HepG2 (cell line): ENCODE data around the gene ATP5PF. TPM values are rescaled to one million over a fixed set of nuclear protein-coding genes. Genes with fewer than 3 reads are reported as not detected.

Experiments
- ATAC-seq: fragments of 200-7000 bp; cut with Tn5 transposase; 3 replicates; pipeline ENCODE4 v1.9.1; 2020; ENCODE audit warnings: mild to moderate bottlenecking, moderate library complexity
- BruUV-seq: library from RNA; stranded (reverse); fragments of 400-500 nt; replicated peaks from 2 replicates; lab custom pipeline; 2021; lab: Mats Ljungman, UMichigan
- CTCF ChIA-PET: fragments of 300-600 bp; formaldehyde crosslinking; extraction: SDS; loops from one replicate; lab custom pipeline; 2021; ENCODE audit warnings: low total read pairs, inconsistent platforms, low intra/inter-chr PET ratio; lab: Yijun Ruan, JAX
- POLR2A ChIA-PET: fragments of 350-600 bp; sonication (Branson Sonifier 250); formaldehyde crosslinking; loops from one replicate; lab custom pipeline; 2020; ENCODE audit warnings: antibody characterized with exemption, inconsistent platforms; lab: Yijun Ruan, JAX
- DNase-seq: peaks from one replicate; pipeline ENCODE4 v3.0.0-alpha.2; 2015; ENCODE audit warnings: low spot score
- FAIRE-seq: peaks from 3 replicates; lab custom pipeline; 2011; peaks lifted over from hg19 to GRCh38; lab: Jason Lieb, UNC
- H2AFZ ChIP-seq: one replicate; pipeline ENCODE4 v1.6.1; 2011; ENCODE audit warnings: low read length, inconsistent platforms
- H3K27ac ChIP-seq: fragments of 300-600 bp; 3 replicates; pipeline ENCODE4 v1.8.0; 2011; ENCODE audit warnings: mixed run types, mild to moderate bottlenecking, mixed read lengths, low read length, inconsistent platforms; ENCODE audit not compliant: insufficient read depth; ENCODE audit errors: extremely low read length
- H3K27me3 ChIP-seq, 2 experiments: fragments of 200-600 bp in 1 of 2; 2 replicates in 1 of 2; 3 replicates in 1 of 2; pipeline versions ENCODE4 v1.6.0 to v1.8.0; 2011; ENCODE audit warnings: low read length in 2 of 2, mild to moderate bottlenecking in 2 of 2, moderate library complexity in 2 of 2, inconsistent platforms in 1 of 2; ENCODE audit not compliant: insufficient read depth in 2 of 2, control insufficient read depth in 1 of 2
- H3K36me3 ChIP-seq, 2 experiments: fragments of 200-600 bp in 1 of 2; replicated peaks in 1 of 2; 2 replicates in 1 of 2; 3 replicates in 1 of 2; pipeline versions ENCODE4 v1.5.1 to v1.8.0; 2011; ENCODE audit warnings: low read length in 2 of 2, inconsistent platforms in 1 of 2; ENCODE audit not compliant: insufficient read depth in 2 of 2, control insufficient read depth in 1 of 2
- H3K4me1 ChIP-seq: 2 replicates; pipeline ENCODE4 v1.5.1; 2012; ENCODE audit warnings: low read length, inconsistent platforms; ENCODE audit not compliant: insufficient read depth
- H3K4me2 ChIP-seq: 2 replicates; pipeline ENCODE4 v1.6.0; 2011; ENCODE audit warnings: low read depth, low read length, inconsistent platforms
- H3K4me3 ChIP-seq, 3 experiments: fragments of 200-600 bp in 1 of 3; sonication (generic), shearing (Covaris generic) in 1 of 3; replicated peaks in 1 of 3; 2 replicates each; pipeline ENCODE4 v1.5.1; 2011 to 2016; ENCODE audit warnings: low read length in 3 of 3, inconsistent platforms in 2 of 3, low read depth in 2 of 3, mild to moderate bottlenecking in 2 of 3, control low read depth in 1 of 3, mixed read lengths in 1 of 3; ENCODE audit not compliant: insufficient read depth in 1 of 3
- H3K79me2 ChIP-seq: one replicate; pipeline ENCODE4 v1.6.1; 2011; ENCODE audit warnings: low read length, inconsistent platforms; ENCODE audit not compliant: insufficient read depth
- H3K9ac ChIP-seq: 2 replicates; pipeline ENCODE4 v1.6.0; 2011; ENCODE audit warnings: mild to moderate bottlenecking, low read depth, low read length, inconsistent platforms; ENCODE audit not compliant: insufficient read depth
- H3K9me3 ChIP-seq: 2 replicates; pipeline ENCODE4 v1.5.1; 2012; ENCODE audit warnings: mild to moderate bottlenecking, low read length
- H4K20me1 ChIP-seq: 2 replicates; pipeline ENCODE4 v1.6.0; 2011; ENCODE audit warnings: inconsistent platforms, mild to moderate bottlenecking, low read length, moderate library complexity; ENCODE audit not compliant: insufficient read depth
- ATF1 ChIP-seq: IDR thresholded peaks from 2 replicates; pipeline ENCODE4 v1.6.1; 2016; ENCODE audit warnings: mild to moderate bottlenecking, control low read depth
- HCFC1 ChIP-seq: fragments of 150-350 bp; IDR thresholded peaks from 2 replicates; pipeline ENCODE4 v1.6.1; 2014; ENCODE audit warnings: low read depth, low read length
- IRF2 ChIP-seq: IDR thresholded peaks from 2 replicates; pipeline ENCODE4 v1.6.1; 2018; ENCODE audit warnings: missing genetic modification reagents, missing compliant biosample characterization
- KAT8 ChIP-seq: IDR thresholded peaks from 2 replicates; pipeline ENCODE4 v1.6.1; 2016; ENCODE audit warnings: missing genetic modification reagents, missing compliant biosample characterization
- MAF1 ChIP-seq: sonication (generic); formaldehyde crosslinking; IDR thresholded peaks from 2 replicates; pipeline ENCODE4 v1.5.0; 2020; ENCODE audit warnings: missing genetic modification reagents, borderline replicate concordance
- MXI1 ChIP-seq: IDR thresholded peaks from 3 replicates; pipeline ENCODE4 v1.6.1; 2012; ENCODE audit warnings: low read depth, low read length, inconsistent platforms, borderline replicate concordance
- POLR2A ChIP-seq, 2 experiments: IDR thresholded peaks; 2 replicates each; pipeline ENCODE4 v1.6.1; 2011; ENCODE audit warnings: low read depth in 2 of 2, low read length in 2 of 2, mild to moderate bottlenecking in 1 of 2, moderate library complexity in 1 of 2; ENCODE audit not compliant: insufficient read depth in 1 of 2
- SIX4 ChIP-seq: sonication (generic); formaldehyde crosslinking; IDR thresholded peaks from 2 replicates; pipeline ENCODE4 v1.4.0; 2020; ENCODE audit warnings: missing genetic modification reagents
- SMC3 ChIP-seq: IDR thresholded peaks from 2 replicates; pipeline ENCODE4 v1.6.1; 2011; ENCODE audit warnings: low read length, improper control_type of control experiment
- SP5 ChIP-seq: IDR thresholded peaks from 2 replicates; pipeline ENCODE4 v1.6.1; 2016; ENCODE audit warnings: low read depth, borderline replicate concordance
- ZBTB8A ChIP-seq: sonication (generic); formaldehyde crosslinking; IDR thresholded peaks from 2 replicates; pipeline ENCODE4 v1.4.0; 2020; ENCODE audit warnings: mild to moderate bottlenecking, low read depth, missing genetic modification reagents, borderline replicate concordance
- ZMYM3 ChIP-seq: sonication (generic); formaldehyde crosslinking; IDR thresholded peaks from 2 replicates; pipeline ENCODE4 v1.5.1; 2020; ENCODE audit warnings: mild to moderate bottlenecking, missing genetic modification reagents
- ZNF605 ChIP-seq: sonication (generic); formaldehyde crosslinking; IDR thresholded peaks from 2 replicates; pipeline ENCODE4 v1.8.0; 2022; ENCODE audit warnings: mild to moderate bottlenecking, missing genetic modification reagents
- WGBS: methylation state at CpG from one replicate; pipeline ENCODE4 v1.1.6; 2017; ENCODE audit warnings: low lambda C conversion rate; 5-methylcytosine and 5-hydroxymethylcytosine counted together
- in situ Hi-C: cut with HindIII; loops from 2 replicates; pipeline ENCODE4 v1.10.0; 2017; ENCODE audit warnings: low pct_unique_long_range_greater_than_20kb; ENCODE audit not compliant: extremely low pct_ligation_motif_present
- intact Hi-C: fragments of 100-400 bp; cut with micrococcal nuclease; formaldehyde crosslinking; loops from one replicate; pipeline ENCODE4 v1.10.0; 2022; ENCODE audit not compliant: unreplicated experiment
- polyA plus RNA-seq, 8 experiments: library from polyadenylated mRNA; depleted of rRNA in 3 of 8; stranded (reverse) in 7 of 8; unstranded in 1 of 8; fragments of >200 nt; fragmentation: Illumina TruSeq in 4 of 8; extraction: Trizol in 4 of 8; gene quantifications; 2 replicates each; pipeline versions ENCODE4 v1.2.1 to v1.2.3, GENCODE V29; 2011 to 2016; ENCODE audit warnings: low read depth in 4 of 8, missing spikeins in 1 of 8, mixed read lengths in 1 of 8; ENCODE audit not compliant: insufficient read depth in 1 of 8
- total RNA-seq, 5 experiments: library from RNA; depleted of rRNA; stranded (reverse); fragments of >200 nt; fragmentation: Illumina TruSeq; extraction: Trizol; gene quantifications; 2 replicates each; pipeline ENCODE4 v1.2.3, GENCODE V29; 2016; ENCODE audit warnings: low read depth in 1 of 5
- TF ChIP-seq, protein P1 (sequence below): sonication (generic); formaldehyde crosslinking; IDR thresholded peaks from 2 replicates; pipeline ENCODE4 v1.8.0; 2022; ENCODE audit warnings: mild to moderate bottlenecking, missing genetic modification reagents, moderate library complexity
- TF ChIP-seq, protein P2 (sequence below), 2 experiments: fragments of 450-650 bp in 1 of 2; sonication (generic) in 1 of 2; formaldehyde crosslinking in 1 of 2; IDR thresholded peaks; 2 replicates each; pipeline versions ENCODE4 v1.6.1 to v1.8.0; 2016 to 2022; ENCODE audit warnings: antibody characterized with exemption in 1 of 2, mild to moderate bottlenecking in 1 of 2, missing genetic modification reagents in 1 of 2

Gene ATP5PF
- total and polyA plus RNA-seq, 2 of the 13 experiments (the other 11 are each of a cell fraction or from before 2014, with no cell fraction given) = 131 to 157 TPM

DNA sequence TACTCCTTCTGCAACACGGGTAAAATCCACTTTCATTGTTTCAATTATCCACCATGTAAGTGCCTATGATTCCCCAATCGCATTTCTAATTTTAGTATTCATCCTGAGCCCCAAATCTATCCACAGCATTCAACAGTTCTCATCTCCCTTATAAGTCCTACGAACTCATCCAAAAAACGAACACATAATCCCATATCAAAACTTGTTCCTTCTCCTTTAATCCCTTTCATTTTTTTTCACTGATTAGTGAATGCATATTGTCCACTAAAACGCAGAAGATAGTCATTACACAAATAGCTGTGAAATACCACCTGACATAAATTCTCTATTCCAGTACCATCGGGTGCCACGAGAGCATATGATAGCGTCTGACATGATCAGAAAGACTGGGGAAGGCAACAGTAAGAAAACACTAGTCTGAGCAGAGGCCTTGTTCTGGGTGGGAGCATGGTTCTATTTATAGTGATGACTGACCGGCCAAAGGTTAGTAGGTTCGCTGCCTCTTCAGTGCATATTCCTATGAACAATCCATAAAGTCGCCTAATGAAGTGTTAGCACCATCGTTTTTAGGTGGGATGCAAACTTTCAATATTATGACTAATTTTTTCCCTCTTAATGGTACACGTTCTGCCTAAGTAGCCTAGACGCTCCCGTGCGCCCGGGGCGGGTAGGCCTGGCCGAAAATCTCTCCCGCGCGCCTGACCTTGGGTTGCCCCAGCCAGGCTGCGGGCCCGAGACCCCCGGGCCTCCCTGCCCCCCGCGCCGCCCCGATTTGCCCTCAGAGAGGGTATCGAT is 648 bp downstream of the ATP5PF start:
- in situ Hi-C loops = loop anchor here (5.0 kb wide), 1 partner anchor 127 kb away; the partner anchor contains the start of gene MRPL39
- Histone ChIP-seq H3K36me3 (peaks cover 2 to 16% of the 10 kb centered on the region in 2 experiments; a peak in 4 of 5 replicates), H3K79me2 (peaks cover 68% of the 10 kb centered on the region), H3K27me3 (no peaks in the 10 kb centered on the region; a peak in 1 of 5 replicates), H3K27ac (peak overlapping the region; percentile 100), H3K4me1 (peaks cover 32% of the 10 kb centered on the region), H3K4me2 (peak overlapping the region; percentile 92), H3K9me3 (no peaks in the 10 kb centered on the region), H3K4me3 (peak overlapping the region; percentile 72 to 96 (median 83)), H2AFZ (no peak overlapping the region), H4K20me1 (peaks cover 16% of the 10 kb centered on the region; the same call in 1 of the 2 replicates), H3K9ac (peak overlapping the region; percentile 100)
- DNase-seq (peak; percentile 62), ATAC-seq (peak; percentile 55), FAIRE-seq (peak; percentile 28)
- WGBS = under 1% methylated on average over 21 of the region's 30 CpGs
- CTCF ChIA-PET = no interaction called here
- TSS peak; percentile 56 for BruUV-seq
- intact Hi-C loops = loop anchor here (5.0 kb wide), 1 partner anchor 263 kb away; no protein-coding TSS in a partner anchor
- POLR2A ChIA-PET = interaction anchor here (1.4 to 2.2 kb wide), 3 partner anchors 12 to 128 kb away, joined by 6 to 9 read pairs (median 8); no protein-coding TSS in a partner anchor
- TF ChIP-seq MXI1 (peak; percentile 24; the same call in 1 of the 3 replicates), KAT8 (no peak), HCFC1 (no peak), IRF2 (CRISPR knock-in tag) (no peak), ZNF605 (CRISPR knock-in tag) (no peak), SP5 (CRISPR knock-in tag) (no peak), ATF1 (no peak), ZMYM3 (CRISPR knock-in tag) (no peak), ZBTB8A (CRISPR knock-in tag) (no peak), SMC3 (no peak), POLR2A (IDR thresholded peaks at IDR 0.05; ENCODE audit: insufficient read depth in 1 of 2, low read depth in 2 of 2, low read length in 2 of 2) (0 out of 4 replicates have a peak, but pooled peaks of 1 of the 2 experiments have one; percentile 46), MAF1 (CRISPR knock-in tag) (no peak), SIX4 (no peak)
- TF ChIP-seq, protein P1, sequence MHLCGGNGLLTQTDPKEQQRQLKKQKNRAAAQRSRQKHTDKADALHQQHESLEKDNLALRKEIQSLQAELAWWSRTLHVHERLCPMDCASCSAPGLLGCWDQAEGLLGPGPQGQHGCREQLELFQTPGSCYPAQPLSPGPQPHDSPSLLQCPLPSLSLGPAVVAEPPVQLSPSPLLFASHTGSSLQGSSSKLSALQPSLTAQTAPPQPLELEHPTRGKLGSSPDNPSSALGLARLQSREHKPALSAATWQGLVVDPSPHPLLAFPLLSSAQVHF = no peak
- TF ChIP-seq, protein P2, sequence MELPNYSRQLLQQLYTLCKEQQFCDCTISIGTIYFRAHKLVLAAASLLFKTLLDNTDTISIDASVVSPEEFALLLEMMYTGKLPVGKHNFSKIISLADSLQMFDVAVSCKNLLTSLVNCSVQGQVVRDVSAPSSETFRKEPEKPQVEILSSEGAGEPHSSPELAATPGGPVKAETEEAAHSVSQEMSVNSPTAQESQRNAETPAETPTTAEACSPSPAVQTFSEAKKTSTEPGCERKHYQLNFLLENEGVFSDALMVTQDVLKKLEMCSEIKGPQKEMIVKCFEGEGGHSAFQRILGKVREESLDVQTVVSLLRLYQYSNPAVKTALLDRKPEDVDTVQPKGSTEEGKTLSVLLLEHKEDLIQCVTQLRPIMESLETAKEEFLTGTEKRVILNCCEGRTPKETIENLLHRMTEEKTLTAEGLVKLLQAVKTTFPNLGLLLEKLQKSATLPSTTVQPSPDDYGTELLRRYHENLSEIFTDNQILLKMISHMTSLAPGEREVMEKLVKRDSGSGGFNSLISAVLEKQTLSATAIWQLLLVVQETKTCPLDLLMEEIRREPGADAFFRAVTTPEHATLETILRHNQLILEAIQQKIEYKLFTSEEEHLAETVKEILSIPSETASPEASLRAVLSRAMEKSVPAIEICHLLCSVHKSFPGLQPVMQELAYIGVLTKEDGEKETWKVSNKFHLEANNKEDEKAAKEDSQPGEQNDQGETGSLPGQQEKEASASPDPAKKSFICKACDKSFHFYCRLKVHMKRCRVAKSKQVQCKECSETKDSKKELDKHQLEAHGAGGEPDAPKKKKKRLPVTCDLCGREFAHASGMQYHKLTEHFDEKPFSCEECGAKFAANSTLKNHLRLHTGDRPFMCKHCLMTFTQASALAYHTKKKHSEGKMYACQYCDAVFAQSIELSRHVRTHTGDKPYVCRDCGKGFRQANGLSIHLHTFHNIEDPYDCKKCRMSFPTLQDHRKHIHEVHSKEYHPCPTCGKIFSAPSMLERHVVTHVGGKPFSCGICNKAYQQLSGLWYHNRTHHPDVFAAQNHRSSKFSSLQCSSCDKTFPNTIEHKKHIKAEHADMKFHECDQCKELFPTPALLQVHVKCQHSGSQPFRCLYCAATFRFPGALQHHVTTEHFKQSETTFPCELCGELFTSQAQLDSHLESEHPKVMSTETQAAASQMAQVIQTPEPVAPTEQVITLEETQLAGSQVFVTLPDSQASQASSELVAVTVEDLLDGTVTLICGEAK (IDR thresholded peaks at IDR 0.05) = no peak
- TF ChIP-seq, protein P2 (CRISPR knock-in tag; IDR thresholded peaks at IDR 0.05) = no peak
